Measurements from ENCODE around the gene FKBP2.

Gene FKBP2

DNA sequence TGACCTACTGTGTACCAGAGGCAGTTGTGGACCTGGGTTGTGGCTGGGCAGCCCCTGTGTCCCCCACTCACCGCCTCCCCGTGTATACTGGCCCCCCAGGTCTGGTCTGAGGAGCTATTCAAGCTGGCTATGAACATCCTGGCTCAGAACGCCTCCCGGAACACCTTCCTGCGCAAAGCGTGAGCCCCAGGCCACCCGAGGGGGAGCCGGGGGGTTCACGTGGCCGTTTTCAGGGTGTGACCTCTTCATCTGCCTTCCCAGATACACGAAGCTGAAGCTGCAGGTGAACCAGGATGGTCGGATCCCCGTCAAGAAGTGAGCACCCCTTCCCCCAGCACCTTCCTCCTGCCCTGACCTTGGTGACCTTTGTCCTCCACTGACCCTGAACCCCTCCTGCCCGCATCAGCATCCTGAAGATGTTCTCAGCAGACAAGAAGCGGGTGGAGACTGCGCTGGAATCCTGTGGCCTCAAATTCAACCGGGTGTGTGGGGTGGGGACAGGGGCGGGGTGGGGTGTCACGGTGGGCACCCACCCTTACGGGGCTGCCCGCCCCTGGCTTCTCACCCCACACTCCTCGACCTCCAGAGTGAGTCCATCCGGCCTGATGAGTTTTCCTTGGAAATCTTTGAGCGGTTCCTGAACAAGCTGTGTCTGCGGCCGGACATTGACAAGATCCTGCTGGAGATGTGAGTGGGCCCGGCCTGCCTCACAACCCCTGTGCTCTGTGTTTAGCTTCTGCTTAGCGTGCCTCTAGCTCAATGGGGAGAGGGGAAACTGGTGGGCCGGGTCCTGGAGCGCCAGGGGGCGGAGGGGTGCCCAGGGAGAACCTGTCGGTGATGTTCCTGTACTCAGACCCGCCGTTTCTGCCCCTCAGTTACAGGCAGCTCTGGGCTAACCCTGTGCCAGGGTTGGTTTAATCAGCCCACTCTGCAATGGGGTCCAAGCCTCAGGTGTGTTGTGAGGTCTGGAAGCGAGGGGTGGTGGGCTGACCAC, 14.5 kb downstream of the FKBP2 start:
- Histone ChIP-seq H2AFZ (ENCODE audit: low read length) (no peak overlapping the region), H3K9ac (ENCODE audit: low read length) (no peak overlapping the region), H4K20me1 (ENCODE audit: insufficient read depth, low read length) (no peaks in the 10 kb centered on the region), H3K4me2 (ENCODE audit: low read length) (no peak overlapping the region), H3K27me3 (ENCODE audit: insufficient read depth, low read length) (no peaks in the 10 kb centered on the region), H3K9me2 (ENCODE audit: low read depth, low read length) (no peaks in the 10 kb centered on the region), H3K4me1 (ENCODE audit: insufficient read depth, low read length, severe bottlenecking) (peaks cover 21% of the 10 kb centered on the region), H3K4me3 (ENCODE audit: low read depth, low read length, poor library complexity, severe bottlenecking) (no peak overlapping the region), H3K27ac (ENCODE audit: low read depth, low read length, poor library complexity, severe bottlenecking) (no peak overlapping the region), H3K79me2 (ENCODE audit: insufficient read depth, low read length) (no peaks in the 10 kb centered on the region), H3K9me3 (ENCODE audit: low read length) (no peaks in the 10 kb centered on the region), H3F3A (ENCODE audit: insufficient read depth, low read length) (no peaks in the 10 kb centered on the region), H3K36me3 (ENCODE audit: insufficient read depth, low read length) (peaks cover 30% of the 10 kb centered on the region; the same call in 1 of the 2 replicates)
- TF ChIP-seq, protein P1, sequence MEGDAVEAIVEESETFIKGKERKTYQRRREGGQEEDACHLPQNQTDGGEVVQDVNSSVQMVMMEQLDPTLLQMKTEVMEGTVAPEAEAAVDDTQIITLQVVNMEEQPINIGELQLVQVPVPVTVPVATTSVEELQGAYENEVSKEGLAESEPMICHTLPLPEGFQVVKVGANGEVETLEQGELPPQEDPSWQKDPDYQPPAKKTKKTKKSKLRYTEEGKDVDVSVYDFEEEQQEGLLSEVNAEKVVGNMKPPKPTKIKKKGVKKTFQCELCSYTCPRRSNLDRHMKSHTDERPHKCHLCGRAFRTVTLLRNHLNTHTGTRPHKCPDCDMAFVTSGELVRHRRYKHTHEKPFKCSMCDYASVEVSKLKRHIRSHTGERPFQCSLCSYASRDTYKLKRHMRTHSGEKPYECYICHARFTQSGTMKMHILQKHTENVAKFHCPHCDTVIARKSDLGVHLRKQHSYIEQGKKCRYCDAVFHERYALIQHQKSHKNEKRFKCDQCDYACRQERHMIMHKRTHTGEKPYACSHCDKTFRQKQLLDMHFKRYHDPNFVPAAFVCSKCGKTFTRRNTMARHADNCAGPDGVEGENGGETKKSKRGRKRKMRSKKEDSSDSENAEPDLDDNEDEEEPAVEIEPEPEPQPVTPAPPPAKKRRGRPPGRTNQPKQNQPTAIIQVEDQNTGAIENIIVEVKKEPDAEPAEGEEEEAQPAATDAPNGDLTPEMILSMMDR (IDR thresholded peaks at IDR 0.05; ENCODE audit: low read length), result no peak
- no peak for TF ChIP-seq EZH2 (IDR thresholded peaks at IDR 0.05; ENCODE audit: borderline replicate concordance, low read length)

DNA sequence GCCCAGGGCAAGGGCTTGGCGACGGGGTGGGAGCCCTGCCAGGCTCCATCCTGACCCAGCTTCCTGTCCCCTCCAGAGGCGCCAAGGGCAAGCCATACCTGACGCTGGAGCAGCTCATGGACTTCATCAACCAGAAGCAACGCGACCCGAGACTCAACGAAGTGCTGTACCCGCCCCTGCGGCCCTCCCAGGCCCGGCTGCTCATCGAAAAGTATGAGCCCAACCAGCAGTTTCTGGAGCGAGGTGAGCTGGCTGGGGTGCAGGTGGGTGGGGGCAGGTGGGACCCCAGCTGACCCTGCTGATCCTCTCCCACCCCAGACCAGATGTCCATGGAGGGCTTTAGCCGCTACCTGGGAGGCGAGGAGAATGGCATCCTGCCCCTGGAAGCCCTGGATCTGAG, 15.4 kb downstream of the FKBP2 start:
- H3K27ac ChIP-seq (ENCODE audit: low read depth, low read length, poor library complexity, severe bottlenecking), result no peak overlapping the region
- no peaks in the 10 kb centered on the region for H3F3A ChIP-seq (ENCODE audit: insufficient read depth, low read length)
- H3K4me3 ChIP-seq (ENCODE audit: low read depth, low read length, poor library complexity, severe bottlenecking), result no peak overlapping the region
- H3K36me3 ChIP-seq (ENCODE audit: insufficient read depth, low read length), result peaks cover 30% of the 10 kb centered on the region; the same call in 1 of the 2 replicates
- no peaks in the 10 kb centered on the region for H4K20me1 ChIP-seq (ENCODE audit: insufficient read depth, low read length)
- H3K4me1 ChIP-seq (ENCODE audit: insufficient read depth, low read length, severe bottlenecking), result peaks cover 14% of the 10 kb centered on the region
- no peaks in the 10 kb centered on the region for H3K9me3 ChIP-seq (ENCODE audit: low read length)
- no peak overlapping the region for H3K9ac ChIP-seq (ENCODE audit: low read length)
- no peak overlapping the region for H3K4me2 ChIP-seq (ENCODE audit: low read length)
- H3K79me2 ChIP-seq (ENCODE audit: insufficient read depth, low read length), result no peaks in the 10 kb centered on the region
- H3K27me3 ChIP-seq (ENCODE audit: insufficient read depth, low read length), result no peaks in the 10 kb centered on the region
- no peaks in the 10 kb centered on the region for H3K9me2 ChIP-seq (ENCODE audit: low read depth, low read length)
- no peak overlapping the region for H2AFZ ChIP-seq (ENCODE audit: low read length)
- TF ChIP-seq, protein P1 (IDR thresholded peaks at IDR 0.05; ENCODE audit: low read length), result no peak
- TF ChIP-seq EZH2 (IDR thresholded peaks at IDR 0.05; ENCODE audit: borderline replicate concordance, low read length), result no peak

DNA sequence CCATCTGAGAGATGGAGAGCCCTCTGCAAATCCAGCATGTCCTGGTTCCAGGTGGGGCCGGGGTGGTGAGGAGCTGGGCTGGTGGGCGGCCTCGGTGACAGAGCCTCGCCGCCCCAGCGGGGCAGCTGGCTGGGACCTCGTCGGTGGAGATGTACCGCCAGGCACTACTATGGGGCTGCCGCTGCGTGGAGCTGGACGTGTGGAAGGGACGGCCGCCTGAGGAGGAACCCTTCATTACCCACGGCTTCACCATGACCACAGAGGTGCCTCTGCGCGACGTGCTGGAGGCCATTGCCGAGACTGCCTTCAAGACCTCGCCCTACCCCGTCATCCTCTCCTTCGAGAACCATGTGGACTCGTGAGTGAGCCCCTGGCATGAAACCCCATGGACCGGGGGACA, 17.5 kb downstream of the FKBP2 start:
- H3K9me2 ChIP-seq (ENCODE audit: low read depth, low read length), result no peaks in the 10 kb centered on the region
- H3F3A ChIP-seq (ENCODE audit: insufficient read depth, low read length), result no peaks in the 10 kb centered on the region
- no peak overlapping the region for H3K4me3 ChIP-seq (ENCODE audit: low read depth, low read length, poor library complexity, severe bottlenecking)
- no peaks in the 10 kb centered on the region for H3K79me2 ChIP-seq (ENCODE audit: insufficient read depth, low read length)
- no peak overlapping the region for H2AFZ ChIP-seq (ENCODE audit: low read length)
- no peaks in the 10 kb centered on the region for H3K9me3 ChIP-seq (ENCODE audit: low read length)
- no peaks in the 10 kb centered on the region for H3K4me1 ChIP-seq (ENCODE audit: insufficient read depth, low read length, severe bottlenecking)
- no peak overlapping the region for H3K4me2 ChIP-seq (ENCODE audit: low read length)
- H3K9ac ChIP-seq (ENCODE audit: low read length), result no peak overlapping the region
- TF ChIP-seq, protein P1 (IDR thresholded peaks at IDR 0.05; ENCODE audit: low read length), result no peak
- no peak for TF ChIP-seq EZH2 (IDR thresholded peaks at IDR 0.05; ENCODE audit: borderline replicate concordance, low read length)
- H3K27me3 ChIP-seq (ENCODE audit: insufficient read depth, low read length), result no peaks in the 10 kb centered on the region
- no peak overlapping the region for H3K27ac ChIP-seq (ENCODE audit: low read depth, low read length, poor library complexity, severe bottlenecking)
- no peaks in the 10 kb centered on the region for H4K20me1 ChIP-seq (ENCODE audit: insufficient read depth, low read length)
- H3K36me3 ChIP-seq (ENCODE audit: insufficient read depth, low read length), result peaks cover 44% of the 10 kb centered on the region

Data from OCI-LY1 (cell line).